ENCODE measurements around the gene NOS3. TPM values are rescaled to one million over a fixed set of nuclear protein-coding genes. Genes with fewer than 3 reads are reported as not detected.

NOS3 gene
- polyA plus RNA-seq, 1 donor from 2014 or later = not detected

- no peaks in the 10 kb centered on the region for H3K9me3 ChIP-seq (ENCODE audit: low read length)
- no peaks in the 10 kb centered on the region for H3K79me2 ChIP-seq (replicated peaks; ENCODE audit: insufficient read depth, low read length)
- no peaks in the 10 kb centered on the region for H3K9me2 ChIP-seq (ENCODE audit: insufficient read depth, low read length)
- no peak for TF ChIP-seq POLR2AphosphoS5 (IDR thresholded peaks at IDR 0.05)
- TF ChIP-seq, protein P1, sequence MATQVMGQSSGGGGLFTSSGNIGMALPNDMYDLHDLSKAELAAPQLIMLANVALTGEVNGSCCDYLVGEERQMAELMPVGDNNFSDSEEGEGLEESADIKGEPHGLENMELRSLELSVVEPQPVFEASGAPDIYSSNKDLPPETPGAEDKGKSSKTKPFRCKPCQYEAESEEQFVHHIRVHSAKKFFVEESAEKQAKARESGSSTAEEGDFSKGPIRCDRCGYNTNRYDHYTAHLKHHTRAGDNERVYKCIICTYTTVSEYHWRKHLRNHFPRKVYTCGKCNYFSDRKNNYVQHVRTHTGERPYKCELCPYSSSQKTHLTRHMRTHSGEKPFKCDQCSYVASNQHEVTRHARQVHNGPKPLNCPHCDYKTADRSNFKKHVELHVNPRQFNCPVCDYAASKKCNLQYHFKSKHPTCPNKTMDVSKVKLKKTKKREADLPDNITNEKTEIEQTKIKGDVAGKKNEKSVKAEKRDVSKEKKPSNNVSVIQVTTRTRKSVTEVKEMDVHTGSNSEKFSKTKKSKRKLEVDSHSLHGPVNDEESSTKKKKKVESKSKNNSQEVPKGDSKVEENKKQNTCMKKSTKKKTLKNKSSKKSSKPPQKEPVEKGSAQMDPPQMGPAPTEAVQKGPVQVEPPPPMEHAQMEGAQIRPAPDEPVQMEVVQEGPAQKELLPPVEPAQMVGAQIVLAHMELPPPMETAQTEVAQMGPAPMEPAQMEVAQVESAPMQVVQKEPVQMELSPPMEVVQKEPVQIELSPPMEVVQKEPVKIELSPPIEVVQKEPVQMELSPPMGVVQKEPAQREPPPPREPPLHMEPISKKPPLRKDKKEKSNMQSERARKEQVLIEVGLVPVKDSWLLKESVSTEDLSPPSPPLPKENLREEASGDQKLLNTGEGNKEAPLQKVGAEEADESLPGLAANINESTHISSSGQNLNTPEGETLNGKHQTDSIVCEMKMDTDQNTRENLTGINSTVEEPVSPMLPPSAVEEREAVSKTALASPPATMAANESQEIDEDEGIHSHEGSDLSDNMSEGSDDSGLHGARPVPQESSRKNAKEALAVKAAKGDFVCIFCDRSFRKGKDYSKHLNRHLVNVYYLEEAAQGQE (IDR thresholded peaks at IDR 0.05; ENCODE audit: borderline replicate concordance) = no peak
- TF ChIP-seq MXI1 (conservative IDR thresholded peaks at IDR 0.05; ENCODE audit: poor library complexity, severe bottlenecking) = no peak
- no peak for TF ChIP-seq SMC3 (conservative IDR thresholded peaks at IDR 0.05; ENCODE audit: poor library complexity)
- no peak for TF ChIP-seq EZH2 (IDR thresholded peaks at IDR 0.05; ENCODE audit: borderline replicate concordance, insufficient read depth, low read length, poor library complexity, severe bottlenecking)
- no peak for TF ChIP-seq TAF1 (IDR thresholded peaks at IDR 0.05; ENCODE audit: low read depth)
- no peaks in the 10 kb centered on the region for H3F3A ChIP-seq (ENCODE audit: insufficient read depth, low read length, poor library complexity, severe bottlenecking)
- H3K36me3 ChIP-seq (ENCODE audit: insufficient read depth, low read length) = no peaks in the 10 kb centered on the region
- no peak overlapping the region for H3K27ac ChIP-seq (ENCODE audit: low read length)
- no peaks in the 10 kb centered on the region for H4K20me1 ChIP-seq (ENCODE audit: insufficient read depth)
- H2AFZ ChIP-seq (ENCODE audit: low read depth, low read length) = no peak overlapping the region
- no peak overlapping the region for H3K4me2 ChIP-seq (ENCODE audit: low read length)
- no peak overlapping the region for H3K4me3 ChIP-seq (ENCODE audit: low read length)
- no peaks in the 10 kb centered on the region for H3K27me3 ChIP-seq (ENCODE audit: insufficient read depth, low read depth, low read length)
- no peak overlapping the region for H3K9ac ChIP-seq (ENCODE audit: low read length)
Observed at GRCh38 chr7:151043959-151044358, 53.1 kb downstream of the NOS3 start.

DNA sequence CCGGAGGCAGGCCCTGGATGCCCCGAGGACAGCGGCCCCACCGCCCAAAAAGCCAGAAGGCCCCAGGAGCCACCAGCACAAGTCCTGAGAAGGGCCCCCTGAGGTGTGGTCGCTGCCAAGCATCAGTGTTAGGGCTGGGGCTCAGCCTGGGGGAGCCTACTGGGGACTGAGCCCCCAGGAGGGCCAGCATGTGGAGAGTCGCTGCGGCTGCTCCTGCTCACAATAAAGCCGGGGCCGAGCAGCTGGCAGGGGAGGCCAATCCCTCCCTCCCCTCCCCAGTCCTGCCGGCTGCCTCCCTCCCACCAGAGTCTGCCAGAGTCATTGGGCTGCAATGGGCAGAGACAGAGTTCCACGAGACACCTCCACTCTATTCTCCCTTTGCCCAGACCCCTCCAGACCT lies 54.4 kb downstream of the NOS3 start:
- no peak overlapping the region for H3K4me2 ChIP-seq (ENCODE audit: low read length)
- H2AFZ ChIP-seq (ENCODE audit: low read depth, low read length) = no peak overlapping the region
- no peaks in the 10 kb centered on the region for H3K9me3 ChIP-seq (ENCODE audit: low read length)
- peaks cover 5% of the 10 kb centered on the region for H3K27me3 ChIP-seq (ENCODE audit: insufficient read depth, low read depth, low read length)
- no peaks in the 10 kb centered on the region for H3K79me2 ChIP-seq (replicated peaks; ENCODE audit: insufficient read depth, low read length)
- H3K9ac ChIP-seq (ENCODE audit: low read length) = no peak overlapping the region
- H4K20me1 ChIP-seq (ENCODE audit: insufficient read depth) = no peaks in the 10 kb centered on the region
- H3K27ac ChIP-seq (ENCODE audit: low read length) = no peak overlapping the region
- no peaks in the 10 kb centered on the region for H3K9me2 ChIP-seq (ENCODE audit: insufficient read depth, low read length)
- H3K4me3 ChIP-seq (ENCODE audit: low read length) = no peak overlapping the region
- TF ChIP-seq, protein P2, sequence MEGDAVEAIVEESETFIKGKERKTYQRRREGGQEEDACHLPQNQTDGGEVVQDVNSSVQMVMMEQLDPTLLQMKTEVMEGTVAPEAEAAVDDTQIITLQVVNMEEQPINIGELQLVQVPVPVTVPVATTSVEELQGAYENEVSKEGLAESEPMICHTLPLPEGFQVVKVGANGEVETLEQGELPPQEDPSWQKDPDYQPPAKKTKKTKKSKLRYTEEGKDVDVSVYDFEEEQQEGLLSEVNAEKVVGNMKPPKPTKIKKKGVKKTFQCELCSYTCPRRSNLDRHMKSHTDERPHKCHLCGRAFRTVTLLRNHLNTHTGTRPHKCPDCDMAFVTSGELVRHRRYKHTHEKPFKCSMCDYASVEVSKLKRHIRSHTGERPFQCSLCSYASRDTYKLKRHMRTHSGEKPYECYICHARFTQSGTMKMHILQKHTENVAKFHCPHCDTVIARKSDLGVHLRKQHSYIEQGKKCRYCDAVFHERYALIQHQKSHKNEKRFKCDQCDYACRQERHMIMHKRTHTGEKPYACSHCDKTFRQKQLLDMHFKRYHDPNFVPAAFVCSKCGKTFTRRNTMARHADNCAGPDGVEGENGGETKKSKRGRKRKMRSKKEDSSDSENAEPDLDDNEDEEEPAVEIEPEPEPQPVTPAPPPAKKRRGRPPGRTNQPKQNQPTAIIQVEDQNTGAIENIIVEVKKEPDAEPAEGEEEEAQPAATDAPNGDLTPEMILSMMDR (IDR thresholded peaks at IDR 0.05; ENCODE audit: poor library complexity, severe bottlenecking) = no peak
- TF ChIP-seq POLR2AphosphoS5 (IDR thresholded peaks at IDR 0.05) = no peak
- TF ChIP-seq MXI1 (conservative IDR thresholded peaks at IDR 0.05; ENCODE audit: poor library complexity, severe bottlenecking) = no peak
- no peak for TF ChIP-seq SMC3 (conservative IDR thresholded peaks at IDR 0.05; ENCODE audit: poor library complexity)
- H3K36me3 ChIP-seq (ENCODE audit: insufficient read depth, low read length) = no peaks in the 10 kb centered on the region
- H3F3A ChIP-seq (ENCODE audit: insufficient read depth, low read length, poor library complexity, severe bottlenecking) = no peaks in the 10 kb centered on the region

DNA sequence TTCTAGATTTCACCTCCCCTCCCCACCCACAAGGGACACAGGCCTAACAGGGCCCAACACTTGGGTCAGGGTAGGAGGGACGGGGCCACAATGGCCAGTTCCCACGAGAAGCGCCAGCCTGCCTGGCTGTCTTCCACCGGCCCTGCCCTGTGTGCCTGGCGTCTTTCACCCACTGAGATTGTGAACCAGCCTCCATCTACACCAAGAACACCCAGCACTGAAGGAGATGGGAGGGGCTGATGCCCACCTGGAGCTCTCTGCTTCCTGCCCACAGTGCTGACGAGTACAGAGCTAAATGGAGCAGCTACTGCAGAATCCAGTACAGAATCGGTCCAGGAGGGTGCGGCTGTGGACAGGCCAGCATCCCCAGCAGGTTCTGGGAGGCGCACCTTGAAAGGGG lies 55.1 kb downstream of the NOS3 start:
- TF ChIP-seq, protein P1 (IDR thresholded peaks at IDR 0.05; ENCODE audit: borderline replicate concordance) = no peak
- no peak for TF ChIP-seq RAD21 (conservative IDR thresholded peaks at IDR 0.05)
- no peak for TF ChIP-seq EZH2 (IDR thresholded peaks at IDR 0.05; ENCODE audit: borderline replicate concordance, insufficient read depth, low read length, poor library complexity, severe bottlenecking)
- TF ChIP-seq POLR2AphosphoS5 (IDR thresholded peaks at IDR 0.05) = no peak
- TF ChIP-seq, protein P2 (IDR thresholded peaks at IDR 0.05; ENCODE audit: poor library complexity, severe bottlenecking) = no peak
- TF ChIP-seq SMC3 (conservative IDR thresholded peaks at IDR 0.05; ENCODE audit: poor library complexity) = no peak
- no peak for TF ChIP-seq TAF1 (IDR thresholded peaks at IDR 0.05; ENCODE audit: low read depth)
- H2AFZ ChIP-seq (ENCODE audit: low read depth, low read length) = no peak overlapping the region
- no peak overlapping the region for H3K4me2 ChIP-seq (ENCODE audit: low read length)
- H3F3A ChIP-seq (ENCODE audit: insufficient read depth, low read length, poor library complexity, severe bottlenecking) = no peaks in the 10 kb centered on the region
- no peak overlapping the region for H3K27ac ChIP-seq (ENCODE audit: low read length)
- peaks cover 12% of the 10 kb centered on the region for H3K27me3 ChIP-seq (ENCODE audit: insufficient read depth, low read depth, low read length)
- no peaks in the 10 kb centered on the region for H4K20me1 ChIP-seq (ENCODE audit: insufficient read depth)
- no peaks in the 10 kb centered on the region for H3K9me2 ChIP-seq (ENCODE audit: insufficient read depth, low read length)
- H3K9ac ChIP-seq (ENCODE audit: low read length) = no peak overlapping the region
- H3K4me3 ChIP-seq (ENCODE audit: low read length) = no peak overlapping the region
- no peaks in the 10 kb centered on the region for H3K9me3 ChIP-seq (ENCODE audit: low read length)
- H3K36me3 ChIP-seq (ENCODE audit: insufficient read depth, low read length) = no peaks in the 10 kb centered on the region
- no peaks in the 10 kb centered on the region for H3K79me2 ChIP-seq (replicated peaks; ENCODE audit: insufficient read depth, low read length)
